NT2/D1 (cell line): ENCODE results near the gene SORL1.

ENCODE experiments used
- SUZ12 ChIP-seq: IDR thresholded peaks from 2 replicates; pipeline ENCODE4 v1.6.1; 2011; ENCODE audit not compliant: insufficient read length, insufficient read depth; ENCODE audit errors: extremely low read depth
- ZNF274 ChIP-seq: IDR thresholded peaks from 2 replicates; pipeline ENCODE4 v1.6.1; 2011; ENCODE audit warnings: mild to moderate bottlenecking, low read depth, low read length

DNA sequence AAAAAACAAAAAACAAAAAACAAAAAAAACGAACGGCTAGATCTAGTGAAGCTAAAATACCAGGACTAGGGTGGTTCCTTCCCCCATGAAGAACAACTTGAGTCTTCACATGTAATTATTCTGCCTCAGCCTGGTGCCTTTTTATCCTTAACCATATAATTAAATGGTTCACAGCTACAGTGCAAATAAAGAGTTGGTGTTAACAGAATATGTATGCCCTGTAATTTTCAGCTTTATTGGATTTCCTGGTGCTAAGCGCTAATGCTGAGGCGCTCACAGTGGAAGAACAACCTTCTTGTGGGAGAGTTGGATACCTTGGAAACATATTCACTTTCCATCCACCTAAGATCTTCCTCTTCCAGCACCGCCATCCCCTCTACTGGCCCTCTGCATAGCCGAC, 159.1 kb downstream of the SORL1 start:
- TF ChIP-seq ZNF274 = no peak
- TF ChIP-seq SUZ12 = no peak
